Uterus (tissue), 4 donors: ENCODE data around the gene GBA2. TPM values are rescaled to one million over a fixed set of nuclear protein-coding genes. Genes with fewer than 3 reads are reported as not detected.

Experiments used
- DNase-seq, 2 donors: peaks; one replicate each; pipeline ENCODE4 v3.0.0-alpha.2; 2019 to 2020
- H3K27ac ChIP-seq, 2 donors: fragments of 200-600 bp; sonication (generic); 1 replicate in 1 of 2; 2 replicates in 1 of 2; pipeline ENCODE4 v1.5.1; 2016 to 2018
- H3K27me3 ChIP-seq, 2 donors: fragments of 200-600 bp; sonication (generic); one replicate each; pipeline ENCODE4 v1.5.1; 2018 to 2019; ENCODE audit warnings: control low read depth in 1 of 2
- H3K36me3 ChIP-seq, 2 donors: fragments of 200-600 bp; sonication (generic); one replicate each; pipeline ENCODE4 v1.5.1; 2019; ENCODE audit warnings: control low read depth in 1 of 2
- H3K4me1 ChIP-seq, 2 donors: fragments of 200-600 bp; sonication (generic); one replicate each; pipeline ENCODE4 v1.5.1; 2018 to 2019; ENCODE audit warnings: control low read depth in 1 of 2
- H3K4me3 ChIP-seq, 2 donors: fragments of 200-600 bp; sonication (generic); 1 replicate in 1 of 2; 2 replicates in 1 of 2; pipeline ENCODE4 v1.5.1; 2018 to 2019; ENCODE audit warnings: mild to moderate bottlenecking in 1 of 2
- H3K9me3 ChIP-seq, 2 donors: fragments of 200-600 bp; sonication (generic); one replicate each; pipeline ENCODE4 v1.5.1; 2019; ENCODE audit warnings: control low read depth in 1 of 2
- CTCF ChIP-seq, 4 experiments: fragments of 200-600 bp in 2 of 4; fragments of 450-650 bp in 2 of 4; sonication (generic) in 2 of 4; IDR thresholded peaks; one replicate each; pipeline ENCODE4 v1.5.1; 2016 to 2019; ENCODE audit warnings: antibody characterized with exemption in 4 of 4, mild to moderate bottlenecking in 2 of 4, moderate library complexity in 1 of 4
- POLR2A ChIP-seq, 2 donors: fragments of 450-650 bp; IDR thresholded peaks; one replicate each; pipeline ENCODE4 v1.6.1; 2016; ENCODE audit warnings: antibody characterized with exemption in 2 of 2, mild to moderate bottlenecking in 1 of 2, moderate library complexity in 1 of 2
- intact Hi-C: fragments of 100-400 bp; cut with DNase I; formaldehyde crosslinking; loops from one replicate; pipeline ENCODE4 v1.15.1; 2023; ENCODE audit warnings: low total_unique reads
- total RNA-seq, 4 donors: library from RNA; depleted of rRNA in 3 of 4; stranded (reverse); fragments of >200 nt in 3 of 4; gene quantifications; one replicate each; pipeline versions ENCODE4 v1.1.0 to v1.2.4, GENCODE V29; 2014 to 2023
- donor health status: DM: yes; HTN: yes; CAD: no.

Gene GBA2
- total RNA-seq, 4 donors from 2014 or later: 26.9 to 104 (median 42.1) TPM

GRCh38 chr9:35756275-35757225 lies 7.5 kb upstream of the GBA2 start:
- H3K4me1 ChIP-seq: peaks cover 0 to 6% of the 10 kb centered on the region in 2 donors
- intact Hi-C loops: no loop called here
- peak; percentile 67 to 73 for DNase-seq

GRCh38 chr9:35755071-35755470 lies 6.0 kb upstream of the GBA2 start:
- Histone ChIP-seq H3K27me3 (no peaks in the 10 kb centered on the region), H3K9me3 (no peaks in the 10 kb centered on the region), H3K27ac (no peak overlapping the region), H3K36me3 (no peaks in the 10 kb centered on the region), H3K4me1 (peaks cover 0 to 8% of the 10 kb centered on the region in 2 donors), H3K4me3 (no peak overlapping the region)
- TF ChIP-seq POLR2A (IDR thresholded peaks at IDR 0.05) (no peak), CTCF (IDR thresholded peaks at IDR 0.05) (no peak)
- DNase-seq: no peak
- intact Hi-C loops: no loop called here

More at GRCh38 chr9:35756275-35757225, 7.5 kb upstream of the GBA2 start:
- Histone ChIP-seq H3K27me3 (no peaks in the 10 kb centered on the region), H3K4me3 (peak overlapping the region; percentile 41 to 54), H3K9me3 (no peaks in the 10 kb centered on the region), H3K27ac (peak overlapping the region; percentile 75 to 86), H3K36me3 (no peaks in the 10 kb centered on the region)
- TF ChIP-seq CTCF (IDR thresholded peaks at IDR 0.05): peak; percentile 28 to 69 (median 56)
- TF ChIP-seq POLR2A (IDR thresholded peaks at IDR 0.05): no peak

GRCh38 chr9:35754264-35754663 lies 5.2 kb upstream of the GBA2 start, which contains the start of gene MSMP:
MSMP (minus strand) TSS chr9:35754276; CDS start chr9:35754129, 147 bp downstream.
- Histone ChIP-seq H3K36me3 (no peaks in the 10 kb centered on the region), H3K27ac (no peak within 1 kb of the TSS), H3K27me3 (no peaks in the 10 kb centered on the region), H3K4me3 (no peak within 1 kb of the TSS), H3K9me3 (no peaks in the 10 kb centered on the region), H3K4me1 (peaks cover 0 to 9% of the 10 kb centered on the region in 2 donors)
- TF ChIP-seq POLR2A (IDR thresholded peaks at IDR 0.05) (no peak), CTCF (IDR thresholded peaks at IDR 0.05) (no peak)
- no peak for DNase-seq
- intact Hi-C loops: no loop called here

- H3K27ac ChIP-seq: no peak overlapping the region
- H3K4me1 ChIP-seq: peaks cover 0 to 9% of the 10 kb centered on the region in 2 donors
- intact Hi-C loops: no loop called here
- no peaks in the 10 kb centered on the region for H3K27me3 ChIP-seq
- no peak for DNase-seq
- TF ChIP-seq CTCF (IDR thresholded peaks at IDR 0.05) (no peak), POLR2A (IDR thresholded peaks at IDR 0.05) (no peak)
- H3K4me3 ChIP-seq: no peak overlapping the region
- no peaks in the 10 kb centered on the region for H3K36me3 ChIP-seq
- no peaks in the 10 kb centered on the region for H3K9me3 ChIP-seq
Observed at GRCh38 chr9:35753466-35753865, 4.4 kb upstream of the GBA2 start.

- no peaks in the 10 kb centered on the region for H3K9me3 ChIP-seq
- intact Hi-C loops: no loop called here
- H3K27ac ChIP-seq: peak overlapping the region; percentile 83 to 90
- peak overlapping the region; percentile 66 to 91 for H3K4me3 ChIP-seq
- no peaks in the 10 kb centered on the region for H3K27me3 ChIP-seq
- no peaks in the 10 kb centered on the region for H3K36me3 ChIP-seq
- TF ChIP-seq POLR2A (IDR thresholded peaks at IDR 0.05) (no peak), CTCF (IDR thresholded peaks at IDR 0.05) (no peak)
- DNase-seq: no peak
- H3K4me1 ChIP-seq: peaks cover 0 to 18% of the 10 kb centered on the region in 2 donors
Observed at GRCh38 chr9:35750256-35750531, 1.2 kb upstream of the GBA2 start.
